Measurements from ENCODE around the gene LCN6. TPM values are rescaled to one million over a fixed set of nuclear protein-coding genes. Genes with fewer than 3 reads are reported as not detected.

LCN6 gene
- total and polyA plus RNA-seq, 9 of the 15 experiments (the other 6 are each of a cell fraction or from before 2014, with no cell fraction given): 0.10 to 0.45 (median 0.37) TPM; not detected in 5

DNA sequence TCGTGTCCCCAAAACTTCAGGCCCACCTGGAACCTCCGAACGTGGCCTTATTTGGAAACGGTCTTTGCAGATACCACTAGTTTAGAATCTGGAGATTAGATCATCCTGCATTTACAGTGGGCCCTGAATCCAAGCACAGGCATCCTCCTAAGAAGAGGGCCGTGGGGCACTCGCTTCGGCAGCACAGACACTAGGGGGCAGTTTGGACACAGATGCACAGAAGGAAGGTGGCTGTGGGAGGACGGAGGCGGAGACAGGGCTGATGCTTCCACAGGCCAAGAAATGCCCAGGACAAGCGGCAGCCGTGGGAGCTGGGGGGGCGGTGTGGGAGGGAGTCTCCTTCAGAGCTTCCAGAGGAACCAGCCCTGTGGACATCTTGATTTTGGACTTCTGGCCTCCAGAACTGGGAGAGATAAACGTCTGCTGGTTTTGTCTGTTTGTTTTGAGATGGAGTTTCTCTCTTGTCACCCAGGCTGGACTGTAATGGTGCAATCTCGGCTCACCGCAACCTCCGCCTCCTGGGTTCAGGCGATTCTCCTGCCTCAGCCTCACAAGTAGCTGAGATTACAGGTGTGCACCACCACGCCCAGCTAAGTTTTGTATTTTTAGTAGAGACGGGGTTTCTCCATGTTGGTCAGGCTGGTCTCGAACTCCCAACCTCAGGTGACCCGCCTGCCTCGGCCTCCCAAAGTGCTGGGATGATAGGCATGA, 12.7 kb upstream of the LCN6 start (continued):
- peak; percentile 34 for TF ChIP-seq PRDM10 (IDR thresholded peaks at IDR 0.05; ENCODE audit: partially characterized antibody)
- TF ChIP-seq ZNF263 (CRISPR knock-in tag; IDR thresholded peaks at IDR 0.05; ENCODE audit: borderline replicate concordance): peak; percentile 75; the same call in 1 of the 2 replicates
- peak; percentile 65; the same call in 1 of the 2 replicates for TF ChIP-seq CTBP1 (IDR thresholded peaks at IDR 0.05; ENCODE audit: borderline replicate concordance)
- 0 out of 2 replicates have a peak, but pooled peaks have one; percentile 27 for TF ChIP-seq CEBPB (tag; IDR thresholded peaks at IDR 0.05)
- peak; percentile 65 for TF ChIP-seq CTCFL (IDR thresholded peaks at IDR 0.05; ENCODE audit: borderline replicate concordance, insufficient read depth, low read depth, low read length, poor library complexity, severe bottlenecking)
- TF ChIP-seq MTA3 (IDR thresholded peaks at IDR 0.05; ENCODE audit: borderline replicate concordance): peak; percentile 41; the same call in 1 of the 2 replicates
- TF ChIP-seq MTA1 (IDR thresholded peaks at IDR 0.05; ENCODE audit: borderline replicate concordance): peak; percentile 59; the same call in 1 of the 2 replicates
- peak; percentile 16 to 38; a peak in 1 of 4 replicates for TF ChIP-seq MAZ (CRISPR knock-in tag; conservative IDR thresholded peaks at IDR 0.05 in 1 of 2, IDR thresholded peaks at IDR 0.05 in 1 of 2)
- TF ChIP-seq SMAD4 (CRISPR knock-in tag; conservative IDR thresholded peaks at IDR 0.05): 0 out of 2 replicates have a peak, but pooled peaks have one; percentile 28
- 0 out of 2 replicates have a peak, but pooled peaks have one; percentile 24 for TF ChIP-seq SP1 (CRISPR knock-in tag; IDR thresholded peaks at IDR 0.05)
- peak in 1 of 2 experiments; percentile 60; a peak in 2 of 4 replicates for TF ChIP-seq RCOR1 (IDR thresholded peaks at IDR 0.05; ENCODE audit: borderline replicate concordance in 1 of 2, low read depth in 2 of 2, low read length in 2 of 2)
- TF ChIP-seq FOXK1 (CRISPR knock-in tag; IDR thresholded peaks at IDR 0.05; ENCODE audit: borderline replicate concordance): 0 out of 2 replicates have a peak, but pooled peaks have one; percentile 27
- 0 out of 2 replicates have a peak, but pooled peaks have one; percentile 15 for TF ChIP-seq SMARCA5 (IDR thresholded peaks at IDR 0.05)
- TF ChIP-seq KDM1A (IDR thresholded peaks at IDR 0.05): peak; percentile 81 to 82
- TF ChIP-seq CBFA2T3 (IDR thresholded peaks at IDR 0.05): peak; percentile 48
- TF ChIP-seq NRF1 (conservative IDR thresholded peaks at IDR 0.05 in 1 of 2, IDR thresholded peaks at IDR 0.05 in 1 of 2): peak in 1 of 2 experiments; percentile 43; a peak in 2 of 4 replicates

All from K562 (cell line).